HG03378 (cell line): ENCODE measurements around the gene MEI1.
"Not testable (repeated sequence)": the region's sequence is repeated elsewhere in the genome, so short reads cannot be mapped to it uniquely, and the experiment has no call there.

ENCODE experiments used
- ATAC-seq: cut with Tn5 transposase; IDR thresholded peaks from one replicate; pipeline ENCODE4 v1.9.1; 2021; ENCODE audit warnings: mild to moderate bottlenecking, moderate library complexity; ENCODE audit not compliant: unreplicated experiment

MEI1 gene

DNA sequence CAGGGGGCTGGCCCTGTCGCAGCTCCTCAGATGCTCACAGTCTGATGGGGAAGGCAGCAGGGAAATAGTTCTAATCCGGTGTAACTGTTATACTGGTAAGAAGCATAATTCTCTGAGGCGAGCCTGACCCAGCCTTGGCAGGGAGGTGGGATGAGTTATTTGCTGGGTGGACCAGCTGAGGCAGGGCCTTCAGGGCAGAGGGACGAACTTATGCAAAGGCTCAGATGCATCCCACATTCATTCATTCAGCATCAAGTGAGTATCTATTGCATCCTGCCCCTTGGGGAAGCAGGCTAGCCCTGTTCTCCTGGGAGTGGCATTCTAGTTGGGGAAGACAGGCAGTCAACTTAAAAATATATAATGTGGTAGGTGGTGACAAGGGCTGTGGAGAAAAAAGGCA is 120.0 kb downstream of the MEI1 start:
- no peak for ATAC-seq

- no peak for ATAC-seq
These were observed 121.1 kb downstream of the MEI1 start for GRCh38 chr22:41820447-41820846.

GRCh38 chr22:41821471-41822316 is 122.4 kb downstream of the MEI1 start:
- no peak for ATAC-seq

DNA sequence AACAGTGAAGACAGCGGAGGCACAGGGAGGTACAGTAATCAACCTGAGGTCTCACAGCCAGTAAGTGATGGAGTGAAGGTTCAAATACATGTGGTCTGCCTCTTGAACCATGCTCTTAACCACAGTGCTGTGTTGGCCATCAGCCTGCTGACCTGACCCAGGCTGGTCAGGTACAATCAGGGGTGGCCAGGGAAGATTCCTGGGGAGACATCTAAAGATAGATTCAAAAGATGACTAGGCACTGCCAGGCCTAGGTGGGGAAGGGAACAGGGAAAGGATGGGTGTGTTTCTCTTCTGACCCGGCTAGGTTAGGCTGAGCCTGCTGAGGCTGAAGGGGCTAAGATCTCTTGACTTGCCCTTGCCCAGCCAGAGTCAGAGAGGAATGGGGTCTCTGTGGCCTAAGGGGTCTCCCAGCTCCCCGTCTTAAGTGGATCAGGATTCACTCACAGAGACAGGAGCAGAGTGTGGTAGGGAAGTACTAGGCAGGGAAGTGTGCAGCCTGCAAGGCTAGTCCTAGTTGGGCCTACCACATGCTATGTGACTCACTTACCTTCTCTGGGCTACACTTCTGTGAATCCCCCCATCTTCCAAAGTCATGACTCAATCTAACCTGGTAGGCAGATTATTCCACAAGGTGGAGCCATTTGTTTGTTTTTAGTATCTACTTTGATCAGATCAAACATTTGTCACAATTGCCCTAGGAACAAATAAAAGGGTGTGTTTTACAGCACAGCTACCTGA is 123.2 kb downstream of the MEI1 start:
- no peak for ATAC-seq

GRCh38 chr22:41823797-41824196 is 124.5 kb downstream of the MEI1 start:
- ATAC-seq, result no peak

DNA sequence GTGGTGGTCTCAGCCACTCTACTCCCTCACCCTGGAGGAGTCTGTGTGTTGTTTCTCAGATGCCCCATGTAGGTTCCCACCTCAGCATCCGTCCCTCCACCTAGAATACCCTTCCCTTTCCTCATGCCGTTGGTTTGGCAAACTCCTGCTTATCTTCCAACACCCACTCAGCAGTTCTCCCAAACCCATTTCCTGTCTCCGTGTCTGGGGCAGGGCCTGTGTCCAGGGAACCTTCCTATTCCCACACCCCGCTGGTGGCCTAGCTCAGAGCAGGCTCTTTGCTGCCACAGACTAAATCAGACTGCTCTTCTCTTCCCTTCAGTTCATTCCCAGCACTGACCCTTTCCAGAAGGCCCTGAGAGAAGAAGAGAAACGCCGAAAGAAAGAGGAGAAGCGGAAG is 126.1 kb downstream of the MEI1 start:
- no peak for ATAC-seq

DNA sequence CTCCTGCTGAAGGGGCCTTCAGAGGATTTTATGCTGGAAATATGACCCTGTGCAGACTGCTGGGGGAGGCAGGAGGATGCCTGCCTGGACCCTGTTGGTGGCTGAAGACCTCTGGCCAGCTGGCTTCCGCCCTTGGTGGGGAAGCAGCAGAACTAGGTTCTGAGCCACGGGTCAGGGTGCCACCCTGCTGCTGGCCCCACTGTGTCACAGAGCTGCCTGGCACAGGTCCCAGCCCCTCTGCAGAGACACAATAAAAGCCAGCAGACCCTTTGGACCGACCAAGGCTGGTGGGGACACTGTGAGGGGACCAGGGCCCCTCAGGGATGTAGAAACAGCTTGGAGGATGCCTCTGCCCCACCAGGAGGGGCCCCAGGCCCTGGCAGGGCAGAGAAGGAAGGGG is 126.7 kb downstream of the MEI1 start:
- ATAC-seq, result no peak

DNA sequence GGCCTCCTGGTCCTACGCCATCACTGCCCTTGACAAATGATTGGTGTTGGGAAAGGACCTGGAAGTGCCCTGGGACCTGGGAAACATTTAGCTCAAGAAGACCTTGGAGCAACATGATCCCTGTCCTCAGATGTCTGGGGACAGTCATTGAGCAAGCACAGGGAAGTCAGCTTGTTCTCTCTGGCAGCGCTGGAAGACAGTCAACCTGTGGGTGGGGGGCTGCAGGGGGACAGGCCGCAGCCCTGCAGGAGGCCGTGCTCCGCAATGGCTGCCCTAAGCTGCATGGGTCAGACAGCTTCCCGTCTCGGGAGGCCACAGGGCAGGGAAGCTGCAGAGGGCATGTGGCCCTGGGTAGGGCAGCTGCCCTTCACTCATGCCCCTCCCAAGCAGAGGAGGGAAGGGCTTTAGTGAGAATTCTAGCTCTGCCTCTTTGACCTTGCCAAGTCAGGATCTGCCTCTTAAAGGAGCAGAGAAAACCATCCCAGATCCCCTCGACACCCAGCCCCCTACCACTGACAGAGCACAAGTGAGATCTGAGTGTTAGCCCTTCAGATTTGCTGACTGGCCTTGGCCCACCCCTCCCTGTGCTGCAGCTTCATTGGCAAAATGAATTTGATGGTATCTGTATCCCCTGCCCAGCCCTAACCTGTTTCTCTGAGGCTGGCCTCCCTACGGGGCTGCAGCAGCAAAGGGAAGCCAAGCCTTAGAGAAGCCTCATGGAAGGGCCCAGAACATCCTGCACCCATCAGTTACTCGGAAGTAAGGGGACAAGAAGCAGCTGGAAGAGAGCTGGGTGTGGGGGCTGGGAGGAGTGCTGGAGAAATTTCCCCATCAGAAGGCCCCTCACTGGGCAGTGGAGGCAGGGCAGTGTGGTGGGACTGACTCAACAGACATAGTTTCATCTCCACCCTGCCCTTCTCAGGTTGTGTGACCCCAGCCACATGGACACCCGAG is 127.4 kb downstream of the MEI1 start:
- ATAC-seq, result no peak

- ATAC-seq, result no peak
These were observed 128.4 kb downstream of the MEI1 start for GRCh38 chr22:41827671-41828070.

GRCh38 chr22:41828516-41828915 is 129.2 kb downstream of the MEI1 start:
- no peak for ATAC-seq

GRCh38 chr22:41830174-41830573 is 130.9 kb downstream of the MEI1 start:
- ATAC-seq, result no peak

DNA sequence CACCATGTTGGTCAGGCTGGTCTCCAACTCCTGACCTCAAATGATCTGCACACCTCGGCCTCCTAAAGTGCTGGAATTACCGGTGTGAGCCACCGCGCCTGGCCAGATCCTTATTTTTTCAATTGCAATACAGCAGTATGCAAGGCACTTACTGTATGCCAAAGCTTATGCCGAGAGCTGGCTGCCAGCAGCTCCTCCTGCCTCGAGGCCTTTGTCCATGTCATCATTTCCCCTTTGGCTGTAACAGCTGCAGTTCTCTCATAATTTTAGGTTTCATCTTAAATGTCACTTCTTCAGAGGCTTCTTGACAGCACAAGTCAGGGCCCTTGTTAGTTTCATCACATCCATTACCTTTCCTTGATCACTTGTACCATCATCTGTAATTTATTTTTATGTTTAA is 132.1 kb downstream of the MEI1 start:
- ATAC-seq, result no peak

DNA sequence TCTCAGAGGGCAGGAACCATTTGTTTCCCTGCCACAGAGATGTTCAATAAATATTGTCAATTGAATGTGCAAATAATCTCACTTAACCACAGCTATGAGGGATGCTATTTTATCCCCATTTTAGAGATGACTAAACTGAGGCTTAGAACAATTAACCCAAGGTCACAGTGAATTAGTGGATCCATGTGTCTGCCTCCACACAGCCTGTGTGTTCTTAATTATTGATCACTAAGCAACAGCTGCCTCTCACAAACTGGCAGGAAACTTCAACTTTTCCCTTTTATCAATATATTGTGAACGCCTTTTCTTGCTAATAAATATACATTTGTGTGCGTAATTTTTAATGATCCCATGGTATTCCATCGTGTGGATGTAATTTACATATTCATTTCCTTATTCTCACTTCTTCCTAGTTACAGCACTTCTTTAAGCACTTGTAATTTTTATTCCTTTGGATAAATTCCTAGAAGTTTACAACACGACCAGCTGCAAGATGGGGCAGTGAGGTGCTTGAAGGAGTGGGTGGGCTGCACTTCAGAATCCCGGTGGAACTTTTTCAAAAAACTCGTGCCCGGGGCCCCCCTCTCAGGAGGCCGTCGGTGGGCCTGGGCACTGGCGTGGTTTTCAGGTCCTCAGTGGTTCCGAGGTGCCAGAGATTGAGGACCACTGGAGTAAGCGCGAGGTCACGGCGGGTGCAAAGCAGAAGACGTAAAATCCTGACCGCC is 132.7 kb downstream of the MEI1 start:
- no peak for ATAC-seq

- peak; percentile 89 for ATAC-seq
These were observed 133.5 kb downstream of the MEI1 start, which contains the start of gene SREBF2 for GRCh38 chr22:41832553-41833368. SREBF2 (plus strand) TSS chr22:41833105; CDS start chr22:41833271, 166 bp downstream.

DNA sequence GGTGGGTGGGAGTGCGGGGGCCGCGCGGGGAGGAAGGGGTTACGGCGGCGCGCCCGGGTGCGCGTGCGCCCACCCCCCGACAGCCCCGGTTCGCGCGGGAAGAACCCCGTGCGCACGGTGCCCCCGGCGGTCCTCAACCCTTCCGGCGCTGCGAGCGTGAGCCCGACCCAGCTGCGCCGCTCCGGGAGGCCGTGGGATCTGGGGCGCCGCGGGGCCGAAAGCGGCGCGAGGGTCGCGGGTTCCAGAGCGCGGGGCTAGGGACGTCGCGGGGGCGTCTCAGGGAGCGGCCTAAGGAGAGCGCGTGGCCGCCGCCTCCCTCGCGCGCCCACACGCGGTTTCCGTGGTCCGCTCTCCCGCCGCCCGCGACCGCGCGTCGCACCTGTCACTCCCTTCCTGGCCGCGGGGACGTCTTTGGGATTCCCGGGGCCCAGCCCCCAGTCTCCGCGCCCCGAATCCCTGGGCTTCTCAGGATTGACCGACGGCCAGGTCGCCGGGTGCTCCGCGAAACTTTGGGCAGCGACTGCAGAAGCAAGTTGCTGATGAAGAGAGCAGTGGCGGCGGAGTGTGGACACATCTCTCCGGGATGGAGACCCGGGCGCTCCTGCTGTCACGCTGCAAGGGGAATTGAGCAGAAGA is 134.2 kb downstream of the MEI1 start:
- no peak for ATAC-seq

DNA sequence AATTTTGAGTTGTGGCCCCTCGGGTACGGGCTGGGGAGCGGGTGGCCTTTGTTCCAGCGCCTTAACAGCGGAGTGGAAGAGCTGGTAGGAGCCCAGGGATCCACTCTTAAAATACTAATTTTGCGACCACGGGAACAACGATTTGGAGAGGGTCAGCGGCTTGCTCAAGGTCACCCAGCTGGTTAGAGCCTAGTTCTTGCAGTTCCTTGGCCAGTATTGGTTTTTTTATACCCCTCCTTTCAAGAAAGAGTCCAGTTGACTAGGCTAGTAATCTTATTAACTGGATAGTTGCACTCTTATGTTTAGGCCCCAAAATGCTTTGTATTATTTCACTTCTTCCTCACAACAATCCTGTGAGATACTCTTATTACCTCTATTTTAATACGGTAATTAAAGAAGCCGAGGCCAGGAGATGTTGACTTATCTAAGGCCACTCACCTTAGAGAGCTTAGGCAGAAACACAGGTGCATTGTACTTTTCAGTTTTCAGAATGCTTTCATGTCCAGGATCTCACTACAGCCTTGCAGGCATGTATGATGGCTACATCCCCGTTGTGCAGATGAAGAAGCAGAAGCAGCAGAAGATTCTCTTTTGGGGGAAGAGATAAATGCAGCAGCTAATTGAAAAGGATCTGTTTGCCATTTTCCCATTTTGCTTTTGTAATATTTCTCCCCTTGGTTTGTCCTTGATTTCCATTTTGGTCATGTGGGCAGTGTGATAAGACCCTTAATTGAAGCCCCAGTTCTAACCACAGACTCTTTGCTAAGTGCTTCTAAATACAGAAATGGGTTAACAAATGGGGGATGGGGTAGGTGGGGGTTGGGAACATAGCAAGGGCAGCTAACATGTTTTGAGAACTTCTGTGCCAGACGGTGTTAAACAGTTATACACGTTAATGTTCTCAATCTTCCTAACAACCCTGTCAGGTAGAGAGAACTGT is 135.0 kb downstream of the MEI1 start:
- ATAC-seq, result no peak

DNA sequence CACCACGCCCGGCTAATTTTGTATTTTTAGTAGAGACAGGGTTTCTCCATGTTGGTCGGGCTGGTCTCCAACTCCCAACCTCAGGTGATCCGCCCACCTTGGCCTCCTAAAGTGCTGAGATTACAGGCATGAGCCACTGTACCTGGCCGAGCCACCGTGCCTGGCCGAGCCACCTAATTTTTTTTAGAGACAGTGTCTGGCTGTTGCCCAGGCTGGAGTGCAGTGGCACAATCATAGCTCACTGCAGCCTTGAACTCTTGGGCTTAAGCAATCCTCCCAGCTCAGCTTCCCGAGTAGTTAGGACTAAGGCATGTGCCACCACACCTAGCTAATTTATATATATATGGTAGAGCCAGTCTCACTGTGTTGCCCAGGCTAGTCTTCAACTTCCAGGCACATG is 136.2 kb downstream of the MEI1 start:
- ATAC-seq, result not testable (repeated sequence)

DNA sequence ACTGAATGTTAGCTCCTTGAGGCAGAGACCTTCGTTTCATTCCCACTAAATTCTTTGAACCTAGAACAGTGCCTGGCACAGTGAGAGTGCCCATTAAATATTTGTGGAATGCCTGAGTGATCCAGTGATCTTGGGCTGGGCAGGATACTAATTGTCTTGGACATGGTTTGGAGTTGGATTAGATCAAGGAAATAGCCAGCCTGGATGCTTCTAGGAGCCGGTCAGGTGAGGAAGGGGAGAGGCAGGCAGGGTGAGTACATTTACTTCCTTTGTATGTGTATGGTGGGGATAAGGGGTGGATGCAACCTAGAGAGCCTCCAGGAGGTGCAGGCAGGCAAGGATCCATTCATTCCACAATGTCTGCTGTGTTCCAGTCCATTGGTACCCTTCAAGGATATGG is 137.2 kb downstream of the MEI1 start:
- ATAC-seq, result no peak
